ENCODE data around the gene ASIP.
A peak's percentile ranks its signal among the peaks of the same experiment; 100 is the strongest.
"Not testable (repeated sequence)": the region's sequence is repeated elsewhere in the genome, so short reads cannot be mapped to it uniquely, and the experiment has no call there.

ASIP gene

GRCh38 chr20:34290471-34290870 lies 49.2 kb downstream of the ASIP start:
- no peak for DNase-seq

DNA sequence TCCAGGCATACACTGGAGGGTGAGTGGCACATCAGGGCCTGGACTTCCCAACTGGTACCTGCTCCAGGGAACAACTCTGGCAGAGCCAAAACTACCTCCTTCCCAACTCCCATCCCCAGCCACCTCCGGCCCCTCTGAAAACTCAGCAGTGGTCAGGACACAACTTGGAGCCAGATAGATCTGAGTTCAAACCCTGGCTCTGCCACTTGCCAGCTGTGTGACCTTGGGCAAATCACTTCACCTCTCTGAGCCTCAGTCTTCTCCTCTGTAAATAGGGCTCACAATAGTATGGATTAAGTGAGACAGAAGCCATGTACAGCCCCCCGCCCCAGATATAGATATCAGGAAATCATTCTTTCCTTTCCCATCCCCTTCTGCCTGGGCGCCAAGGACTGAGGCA lies 51.3 kb downstream of the ASIP start:
- DNase-seq, result no peak

- no peak for DNase-seq
These were observed 51.9 kb downstream of the ASIP start for GRCh38 chr20:34293119-34293518.

DNA sequence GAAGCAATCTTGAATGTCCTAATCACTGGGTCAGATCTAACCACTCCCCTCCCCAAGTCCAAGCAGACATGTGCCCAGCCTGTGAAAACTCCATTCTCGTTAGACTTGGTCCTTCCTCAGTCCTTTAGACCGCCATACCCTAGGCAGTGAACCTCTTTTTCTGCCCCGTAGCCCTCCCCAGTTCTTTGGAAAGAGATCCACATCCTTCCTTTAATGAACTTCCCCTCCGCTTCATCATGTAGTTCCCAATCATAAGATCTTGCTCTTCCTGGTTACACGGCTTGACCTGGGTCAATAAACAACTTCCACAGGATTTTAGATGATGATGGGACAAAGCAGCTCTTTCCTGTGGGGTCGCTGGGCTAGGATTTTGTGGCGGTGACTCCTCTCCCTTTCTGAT lies 52.4 kb downstream of the ASIP start:
- no peak for DNase-seq

- DNase-seq, result no peak
These were observed 53.3 kb downstream of the ASIP start for GRCh38 chr20:34294563-34294962.

GRCh38 chr20:34295284-34295683 lies 54.1 kb downstream of the ASIP start:
- no peak for DNase-seq

DNA sequence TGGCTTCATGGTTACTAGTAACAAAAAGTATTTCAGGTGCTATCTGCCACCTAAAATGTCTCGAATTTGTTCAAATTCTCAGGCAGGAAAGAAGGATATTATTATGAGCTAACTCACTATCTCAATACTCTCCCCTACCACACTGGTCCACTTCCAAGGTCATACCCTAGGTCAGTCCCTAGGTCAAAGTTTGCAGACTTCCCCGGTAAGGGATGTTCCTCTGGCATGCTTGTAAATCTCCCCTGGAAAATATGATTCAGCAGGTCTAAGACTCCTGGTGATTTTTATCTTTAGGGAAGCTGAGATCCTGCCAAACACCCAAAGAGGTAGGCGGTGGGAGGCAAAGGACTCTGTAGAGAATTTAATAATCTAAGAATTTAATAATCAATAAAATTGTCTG lies 55.2 kb downstream of the ASIP start:
- DNase-seq, result no peak

DNA sequence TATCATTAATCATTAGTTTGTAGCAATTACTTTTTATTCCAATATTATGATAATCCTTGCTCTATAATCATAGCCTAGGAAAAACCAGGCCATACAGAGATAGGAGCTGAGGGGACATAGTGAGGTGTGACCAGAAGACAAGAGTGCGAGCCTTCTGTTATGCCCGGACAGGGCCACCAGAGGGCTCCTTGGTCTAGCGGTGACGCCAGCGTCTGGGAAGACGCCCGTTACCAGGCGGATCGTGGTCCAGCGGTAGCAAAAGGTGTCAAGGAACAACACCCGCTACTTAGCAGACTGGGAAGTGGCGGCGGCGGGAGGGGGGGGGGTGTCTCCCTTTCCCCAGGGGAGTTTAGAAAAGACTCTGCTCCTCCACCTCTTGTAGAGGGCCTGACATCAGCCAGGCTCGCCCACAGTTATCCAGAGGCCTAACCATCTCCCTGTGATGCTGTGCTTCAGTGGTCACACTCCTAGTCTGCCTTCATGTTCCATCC lies 57.1 kb downstream of the ASIP start:
- DNase-seq, result not testable (repeated sequence)

GRCh38 chr20:34299556-34300255 lies 58.5 kb downstream of the ASIP start:
- no peak for DNase-seq

DNA sequence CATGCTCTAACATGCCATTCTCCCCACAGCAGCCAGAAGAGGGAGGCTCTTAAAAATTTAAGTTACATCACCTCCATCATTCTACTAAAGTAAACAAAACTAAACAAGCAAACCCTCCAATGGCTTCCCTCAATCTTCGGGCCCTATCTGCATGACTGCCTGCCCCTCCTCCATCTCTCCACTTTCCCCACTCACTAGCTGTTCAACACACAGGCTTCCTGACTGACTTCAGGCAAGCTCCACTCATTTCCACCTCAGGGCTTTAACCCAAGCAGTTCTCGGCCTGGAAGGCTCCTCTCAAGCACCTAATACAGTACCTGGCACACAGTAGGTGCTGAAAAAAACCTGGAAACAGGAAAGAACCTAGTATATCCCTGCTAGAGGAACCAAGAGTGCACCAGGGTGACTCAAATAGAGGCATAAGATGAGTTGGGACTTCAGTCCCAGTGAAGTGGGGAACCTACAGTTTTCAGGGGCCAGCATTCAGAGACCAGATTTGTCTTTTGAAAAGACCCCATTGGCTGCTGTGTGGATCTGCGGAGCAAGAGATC lies 59.1 kb downstream of the ASIP start:
- DNase-seq, result no peak

- no peak for DNase-seq
These were observed 59.8 kb downstream of the ASIP start for GRCh38 chr20:34300809-34301586.

- DNase-seq, result no peak
These were observed 60.5 kb downstream of the ASIP start for GRCh38 chr20:34301587-34302311.

DNA sequence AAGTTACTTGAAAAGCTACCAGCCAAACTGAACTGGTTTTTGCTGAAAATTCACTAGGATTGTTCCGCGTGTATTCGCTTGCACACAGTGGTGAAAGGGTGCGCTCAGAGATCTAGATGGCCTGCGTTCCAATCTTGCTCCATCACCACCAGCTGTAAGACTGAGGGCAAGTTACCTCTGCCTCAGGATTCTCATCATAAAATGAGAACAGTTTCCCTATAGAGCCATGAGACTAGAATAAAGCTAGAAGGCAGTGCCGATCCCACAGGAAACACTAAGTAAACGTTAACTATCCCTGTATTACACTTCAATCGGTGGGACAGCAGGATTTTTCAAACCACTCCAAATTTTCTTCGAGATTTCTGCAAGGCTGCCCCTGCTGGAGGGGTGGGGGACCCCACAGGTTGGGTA lies 61.1 kb downstream of the ASIP start:
- DNase-seq, result no peak

- peak; percentile 91 for DNase-seq
These were observed 61.7 kb downstream of the ASIP start, which contains the start of gene AHCY for GRCh38 chr20:34302723-34303533. Gene AHCY (minus strand): TSS chr20:34303355. CDS start chr20:34303270, 85 bp downstream.

GRCh38 chr20:34305333-34306230 lies 64.4 kb downstream of the ASIP start:
- DNase-seq, result no peak

DNA sequence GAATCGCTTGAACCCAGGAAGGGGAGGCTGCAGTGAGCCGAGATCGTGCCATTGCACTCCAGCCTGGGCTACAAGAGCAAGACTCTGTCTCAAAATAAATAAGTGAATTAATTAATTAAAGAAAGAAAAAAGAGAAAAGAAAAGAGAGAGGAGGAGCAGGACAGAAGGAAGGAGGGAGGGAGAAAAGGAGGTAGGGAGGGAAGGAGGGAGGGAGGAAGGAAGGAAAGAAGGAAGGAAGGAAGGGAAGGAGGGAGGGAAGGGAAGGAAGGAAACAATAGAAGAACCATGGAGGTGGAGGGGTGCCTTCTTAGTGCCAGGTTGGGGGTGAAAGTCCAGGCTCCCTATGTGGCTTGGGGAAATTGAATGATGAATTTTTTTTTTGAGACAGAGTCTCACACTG lies 68.5 kb downstream of the ASIP start:
- DNase-seq, result no peak

DNA sequence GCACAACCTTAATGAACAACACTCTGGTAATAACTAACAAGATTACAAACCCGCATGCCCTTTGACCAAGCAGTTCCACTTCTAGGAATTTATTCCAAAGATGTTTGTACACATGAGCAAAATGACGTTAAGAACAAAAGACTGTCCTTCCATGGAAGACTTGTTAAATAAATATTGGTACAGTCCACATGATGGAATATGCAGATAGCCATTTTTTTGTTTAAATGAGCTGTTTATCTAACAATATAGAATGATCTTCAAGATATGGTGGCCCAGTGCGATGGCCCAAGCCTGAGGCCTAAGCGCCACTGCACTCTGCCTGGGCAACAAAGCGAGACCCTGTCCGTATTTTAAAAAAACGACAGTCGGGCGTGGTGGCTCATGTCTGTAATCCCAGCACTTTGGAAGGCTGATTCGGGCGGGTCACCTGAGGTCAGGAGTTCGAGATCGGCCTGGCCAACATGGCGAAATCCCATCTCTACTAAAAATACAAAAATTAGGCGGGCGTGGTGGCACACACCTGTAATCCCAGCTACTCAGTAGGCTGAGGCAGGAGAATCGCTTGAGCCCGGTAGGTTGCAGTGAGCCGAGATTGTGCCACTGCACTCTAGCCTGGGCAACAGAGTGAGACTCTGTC lies 69.4 kb downstream of the ASIP start:
- DNase-seq, result no peak

DNA sequence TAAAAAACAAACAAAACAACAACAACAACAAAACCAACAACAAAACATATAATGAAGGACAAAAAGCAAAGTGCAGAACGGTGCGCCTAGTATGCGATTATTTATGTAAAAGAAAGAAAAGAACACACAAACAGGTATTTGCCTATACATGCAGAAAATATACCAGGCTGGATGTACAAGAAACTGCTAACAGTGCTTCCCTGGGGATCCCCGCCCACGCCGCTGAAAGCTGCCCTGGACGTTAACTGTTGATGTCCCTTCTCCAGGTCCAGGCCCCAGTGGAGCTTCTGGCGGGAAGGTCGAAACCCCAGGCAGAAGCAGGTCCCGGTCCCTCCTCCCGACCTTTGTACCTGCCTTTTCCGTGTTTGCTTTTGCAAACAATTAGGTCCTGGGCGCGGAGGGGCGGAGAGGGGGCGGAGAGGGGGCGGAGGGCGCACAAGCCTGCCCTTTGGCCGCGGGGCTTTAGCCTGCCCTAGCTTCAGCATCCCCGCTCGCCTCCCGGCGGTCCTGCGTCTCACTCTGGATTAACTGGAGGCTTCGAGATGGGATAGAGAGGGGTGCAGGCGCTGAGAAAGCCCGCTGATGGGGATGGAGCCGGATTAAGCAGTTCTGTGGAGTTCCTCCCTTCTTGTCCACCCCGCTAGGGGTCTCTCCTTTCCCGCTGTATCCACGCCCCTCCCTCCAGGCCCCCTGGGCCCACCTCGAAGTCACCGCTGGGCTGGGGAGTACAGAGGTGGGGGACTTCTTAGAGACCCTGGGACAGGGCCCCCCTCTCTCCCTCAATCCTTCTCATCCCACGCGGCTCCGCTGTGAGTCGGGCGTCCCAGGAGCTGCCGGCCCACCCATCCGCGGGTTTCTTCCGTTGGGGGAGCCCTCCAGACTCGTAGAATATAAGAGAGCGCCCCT lies 70.1 kb downstream of the ASIP start:
- no peak for DNase-seq

GRCh38 chr20:34312024-34312460 lies 70.8 kb downstream of the ASIP start:
- DNase-seq, result no peak
